ENCODE results near the gene MESP2.

DNA sequence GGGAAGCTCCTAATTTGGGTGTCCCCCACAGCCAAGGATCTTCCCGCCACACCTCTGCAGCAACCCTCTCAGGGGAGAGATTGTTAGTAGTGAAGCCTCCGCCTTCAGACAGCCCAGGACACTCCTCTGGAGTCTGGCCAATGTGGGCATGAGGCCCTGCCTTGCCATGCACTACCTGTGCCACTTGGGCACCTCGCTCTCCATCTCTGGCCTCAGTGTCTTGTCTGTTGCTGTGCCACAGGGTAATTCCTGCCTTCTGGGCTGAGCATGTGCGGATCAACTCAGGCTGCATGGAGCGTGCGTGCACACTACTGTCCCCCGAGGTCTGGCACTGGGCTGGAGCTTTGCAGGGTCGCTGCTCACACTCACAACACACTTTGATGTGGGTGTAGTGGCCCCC is 17.2 kb upstream of the MESP2 start:
- TF ChIP-seq, protein P1, sequence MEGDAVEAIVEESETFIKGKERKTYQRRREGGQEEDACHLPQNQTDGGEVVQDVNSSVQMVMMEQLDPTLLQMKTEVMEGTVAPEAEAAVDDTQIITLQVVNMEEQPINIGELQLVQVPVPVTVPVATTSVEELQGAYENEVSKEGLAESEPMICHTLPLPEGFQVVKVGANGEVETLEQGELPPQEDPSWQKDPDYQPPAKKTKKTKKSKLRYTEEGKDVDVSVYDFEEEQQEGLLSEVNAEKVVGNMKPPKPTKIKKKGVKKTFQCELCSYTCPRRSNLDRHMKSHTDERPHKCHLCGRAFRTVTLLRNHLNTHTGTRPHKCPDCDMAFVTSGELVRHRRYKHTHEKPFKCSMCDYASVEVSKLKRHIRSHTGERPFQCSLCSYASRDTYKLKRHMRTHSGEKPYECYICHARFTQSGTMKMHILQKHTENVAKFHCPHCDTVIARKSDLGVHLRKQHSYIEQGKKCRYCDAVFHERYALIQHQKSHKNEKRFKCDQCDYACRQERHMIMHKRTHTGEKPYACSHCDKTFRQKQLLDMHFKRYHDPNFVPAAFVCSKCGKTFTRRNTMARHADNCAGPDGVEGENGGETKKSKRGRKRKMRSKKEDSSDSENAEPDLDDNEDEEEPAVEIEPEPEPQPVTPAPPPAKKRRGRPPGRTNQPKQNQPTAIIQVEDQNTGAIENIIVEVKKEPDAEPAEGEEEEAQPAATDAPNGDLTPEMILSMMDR (IDR thresholded peaks at IDR 0.05; ENCODE audit: poor library complexity, severe bottlenecking), result no peak
- TF ChIP-seq EP300 (conservative IDR thresholded peaks at IDR 0.05; ENCODE audit: poor library complexity, severe bottlenecking), result no peak
- no peak for TF ChIP-seq POLR2AphosphoS5 (IDR thresholded peaks at IDR 0.05)

Data from neural cell (in vitro differentiated cells).